ENCODE measurements around the gene NHLRC4.

NHLRC4 gene

DNA sequence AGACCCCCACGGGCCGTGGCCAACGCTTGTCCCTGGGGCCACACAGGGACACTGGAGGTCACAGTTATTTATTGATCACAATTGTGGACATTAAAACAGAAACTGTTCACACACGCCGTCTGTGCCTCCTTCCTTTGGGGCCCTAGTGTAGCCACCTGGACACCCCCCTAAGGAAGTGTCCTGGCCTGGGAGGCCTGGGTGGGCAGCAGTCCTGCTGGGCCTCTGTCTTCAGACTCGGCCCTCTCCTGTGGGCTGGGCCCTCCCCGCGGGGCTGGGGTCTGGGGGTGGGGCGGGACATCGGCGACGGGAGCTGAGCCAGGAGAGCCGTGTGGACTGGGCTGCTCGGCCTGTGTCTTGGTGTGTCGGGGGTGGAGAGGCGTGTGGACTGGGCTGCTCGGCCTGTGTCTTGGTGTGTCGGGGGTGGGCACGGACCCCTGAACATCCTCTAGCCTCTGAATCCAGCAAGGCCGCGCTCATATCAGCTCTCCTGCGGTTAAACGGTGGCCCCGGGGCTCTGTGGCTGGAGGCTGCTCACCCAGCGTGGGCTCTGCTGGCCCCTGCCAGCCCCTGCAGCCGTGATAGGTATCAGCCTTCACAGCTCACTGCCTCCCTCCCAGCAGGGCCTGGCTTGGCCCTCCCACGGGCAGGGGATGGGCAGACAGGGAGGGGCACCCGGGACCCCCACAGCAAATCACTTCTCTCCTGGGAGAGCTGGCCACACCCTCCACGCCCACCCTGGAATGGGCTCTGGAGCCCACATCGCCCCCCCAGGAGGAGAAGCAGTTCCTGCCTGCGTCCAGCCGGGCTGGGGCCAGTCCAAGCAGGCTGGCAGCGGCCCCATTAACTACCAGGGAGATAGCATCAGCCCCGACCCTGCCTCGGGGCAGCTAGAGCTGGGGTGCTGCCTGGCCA, 1.1 kb upstream of the NHLRC4 start:
- DNase-seq (ENCODE audit: low read depth) = no peak

DNA sequence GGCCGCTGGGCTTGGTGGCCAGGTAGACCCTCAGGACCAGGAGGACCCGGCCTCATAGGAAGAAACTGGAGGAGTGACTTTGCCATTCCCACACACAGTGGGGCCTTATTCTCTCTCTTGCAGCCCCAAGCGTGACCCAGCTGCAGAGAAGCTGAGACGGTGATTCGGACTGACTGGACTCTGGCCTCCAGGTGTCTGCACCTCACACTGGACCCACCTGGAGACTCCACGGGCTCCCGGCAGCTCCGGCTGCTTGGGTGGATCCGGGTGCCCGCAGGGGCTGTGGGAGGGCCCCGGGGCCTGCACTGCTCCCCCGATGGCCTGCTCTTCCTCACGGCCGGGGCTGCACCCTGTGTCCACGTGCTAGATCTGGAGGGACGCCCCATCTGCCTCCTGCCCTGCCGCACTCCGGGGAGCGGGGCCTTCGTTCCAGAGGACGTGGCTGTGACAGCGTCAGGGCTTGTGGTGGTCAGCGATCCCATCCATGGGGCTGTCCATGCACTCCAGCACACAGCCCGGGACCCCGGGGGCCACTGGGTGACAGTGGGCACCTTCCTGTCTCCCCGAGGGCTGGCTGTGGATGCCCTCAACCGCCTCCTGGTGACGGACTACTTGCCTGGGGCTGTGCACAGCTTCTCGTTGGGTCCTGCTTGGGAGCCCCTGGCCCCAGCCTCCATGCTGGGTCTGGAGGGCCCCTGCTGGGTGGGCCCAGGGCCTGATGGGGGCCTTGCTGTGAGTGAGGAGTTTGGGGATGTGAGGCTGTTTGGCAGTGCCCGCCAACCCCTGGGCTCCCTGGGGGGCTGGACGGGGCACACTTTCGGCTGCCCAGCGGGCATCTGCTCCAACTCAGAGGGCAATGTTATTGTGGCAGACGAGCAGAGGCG, 810 bp downstream of the NHLRC4 start:
- no peak for DNase-seq (ENCODE audit: low read depth)

DNA sequence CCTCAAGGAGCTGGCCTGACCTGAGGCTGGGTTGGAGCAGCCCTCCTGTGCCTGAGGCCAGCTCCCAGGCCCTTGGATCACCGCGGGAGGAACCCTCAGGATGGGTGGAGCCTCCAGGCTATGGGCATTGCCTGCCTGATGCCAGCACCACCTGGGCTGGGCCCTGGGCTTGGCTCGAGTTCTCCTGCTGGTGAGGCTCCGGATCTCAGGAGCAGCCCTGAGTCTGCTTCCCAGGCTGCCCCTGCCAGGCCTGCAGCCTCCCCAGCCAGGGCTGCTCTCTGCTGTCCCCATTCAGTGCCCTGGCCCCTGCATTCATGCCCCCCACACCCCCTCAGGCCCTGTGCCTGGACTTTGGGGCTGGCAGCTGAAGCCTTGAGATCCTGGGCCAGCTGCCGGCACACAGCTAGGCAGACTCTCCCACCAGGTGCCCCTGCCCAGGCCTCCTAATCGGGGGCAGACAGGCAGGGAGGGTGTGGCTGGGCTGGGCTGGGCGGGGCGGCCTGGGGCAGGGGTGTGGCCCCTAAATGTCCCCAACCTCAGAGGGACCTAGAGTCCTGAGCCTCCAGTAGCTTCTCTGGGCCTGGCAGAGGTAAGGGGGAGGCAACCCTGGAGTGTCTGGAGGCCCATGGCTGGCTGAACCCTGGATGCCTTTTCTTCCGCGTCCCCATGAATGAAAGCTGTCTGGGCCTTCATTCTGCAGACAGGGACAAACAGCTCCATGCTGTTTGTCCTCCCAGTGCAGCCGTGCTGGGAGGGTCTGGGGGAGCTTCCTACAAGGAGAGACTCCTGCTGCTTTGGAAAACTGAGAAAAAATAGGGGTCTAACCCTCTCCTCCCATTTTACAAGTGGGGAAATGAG, 1.8 kb downstream of the NHLRC4 start:
- DNase-seq (ENCODE audit: low read depth) = no peak

- peak; percentile 26 for DNase-seq (ENCODE audit: low read depth)
Observed at GRCh38 chr16:569445-570254, 2.8 kb downstream of the NHLRC4 start, which contains the start of gene PIGQ. PIGQ (plus strand) TSS chr16:569968; CDS start chr16:574075, 4,107 bp downstream.

DNA sequence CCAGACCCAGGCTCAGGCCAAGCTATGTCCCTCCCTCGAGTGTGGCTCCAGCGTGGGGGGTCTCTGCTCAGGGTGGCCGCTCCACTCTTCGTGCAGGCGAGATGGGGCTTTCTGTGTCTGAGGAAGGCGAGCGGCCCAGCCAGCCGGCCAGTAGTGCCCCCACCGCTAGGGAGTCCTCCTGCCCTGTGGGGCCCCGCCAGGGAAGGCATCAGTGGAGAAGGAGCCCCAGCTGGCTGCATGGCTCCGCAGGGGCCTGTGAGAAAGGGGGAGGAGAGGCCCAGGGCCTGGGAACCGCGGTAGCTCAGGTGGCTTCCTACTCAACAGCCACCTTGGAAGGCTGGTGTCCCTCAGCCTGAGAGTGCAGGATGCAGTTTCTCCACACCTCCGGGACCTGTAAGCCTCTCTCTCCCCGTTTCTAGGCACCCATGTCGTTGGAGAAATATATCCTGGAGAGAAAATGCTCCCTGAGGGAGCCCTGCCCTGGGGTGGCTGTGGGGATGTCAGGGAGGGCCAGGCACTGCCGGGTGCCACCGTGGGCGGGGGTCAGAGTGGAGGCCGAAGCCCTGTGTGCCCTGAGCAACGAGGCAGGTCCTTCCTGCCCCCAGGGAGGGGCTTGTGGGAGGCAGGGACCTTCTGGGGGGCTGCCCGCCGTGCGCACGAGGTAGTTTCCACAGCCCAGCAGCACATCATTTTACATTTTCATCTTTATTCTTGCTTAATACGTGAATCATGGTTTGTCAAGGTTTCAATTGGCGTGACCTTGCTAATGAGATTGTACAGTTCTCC, 6.3 kb downstream of the NHLRC4 start:
- DNase-seq (ENCODE audit: low read depth) = no peak

DNA sequence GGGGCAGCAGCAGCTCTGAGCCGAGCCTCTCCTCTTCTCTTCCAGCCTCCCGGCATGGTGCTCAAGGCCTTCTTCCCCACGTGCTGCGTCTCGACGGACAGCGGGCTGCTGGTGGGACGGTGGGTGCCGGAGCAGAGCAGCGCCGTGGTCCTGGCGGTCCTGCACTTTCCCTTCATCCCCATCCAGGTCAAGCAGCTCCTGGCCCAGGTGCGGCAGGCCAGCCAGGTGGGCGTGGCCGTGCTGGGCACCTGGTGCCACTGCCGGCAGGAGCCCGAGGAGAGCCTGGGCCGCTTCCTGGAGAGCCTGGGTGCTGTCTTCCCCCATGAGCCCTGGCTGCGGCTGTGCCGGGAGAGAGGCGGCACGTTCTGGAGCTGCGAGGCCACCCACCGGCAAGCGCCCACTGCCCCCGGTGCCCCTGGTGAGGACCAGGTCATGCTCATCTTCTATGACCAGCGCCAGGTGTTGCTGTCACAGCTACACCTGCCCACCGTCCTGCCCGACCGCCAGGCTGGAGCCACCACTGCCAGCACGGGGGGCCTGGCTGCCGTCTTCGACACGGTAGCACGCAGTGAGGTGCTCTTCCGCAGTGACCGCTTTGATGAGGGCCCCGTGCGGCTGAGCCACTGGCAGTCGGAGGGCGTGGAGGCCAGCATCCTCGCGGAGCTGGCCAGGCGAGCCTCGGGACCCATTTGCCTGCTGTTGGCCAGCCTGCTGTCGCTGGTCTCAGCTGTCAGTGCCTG, 7.4 kb downstream of the NHLRC4 start:
- DNase-seq (ENCODE audit: low read depth) = no peak

DNA sequence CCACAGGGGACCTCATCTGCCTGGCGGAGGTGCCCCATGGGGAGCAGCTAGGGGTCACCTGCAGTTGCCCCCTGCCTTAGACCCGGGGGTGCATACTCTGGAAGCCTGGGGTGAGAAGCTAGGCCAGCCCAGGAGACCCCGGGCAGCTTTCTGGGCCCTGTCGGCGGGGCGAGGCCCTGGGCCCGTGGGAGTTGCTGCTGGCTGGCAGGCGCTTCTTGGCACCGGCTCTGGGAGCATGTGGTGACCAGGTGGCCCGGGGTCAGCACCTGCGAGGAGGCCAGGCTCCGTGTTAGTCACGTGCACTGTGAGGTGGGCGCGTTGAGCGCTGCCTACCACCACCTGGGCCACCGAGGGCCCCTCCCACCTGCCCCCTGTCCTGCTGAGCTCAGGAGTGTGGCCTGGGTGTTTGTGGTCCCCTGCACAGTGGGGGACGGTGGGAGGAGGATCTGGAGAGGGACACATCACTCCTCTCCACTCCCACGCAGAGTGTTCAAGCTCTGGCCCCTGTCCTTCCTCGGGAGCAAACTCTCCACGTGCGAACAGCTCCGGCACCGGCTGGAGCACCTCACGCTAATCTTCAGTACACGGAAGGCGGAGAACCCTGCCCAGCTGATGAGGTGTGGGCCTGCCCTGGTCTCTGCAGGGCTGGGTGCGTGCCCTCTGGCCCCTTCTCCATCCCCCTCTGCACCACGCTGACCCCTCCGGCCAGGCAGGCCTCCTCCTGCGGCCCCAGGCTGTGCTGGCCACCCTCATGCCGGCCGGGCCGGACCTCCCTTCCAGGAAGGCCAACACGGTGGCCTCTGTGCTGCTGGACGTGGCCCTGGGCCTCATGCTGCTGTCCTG, 8.8 kb downstream of the NHLRC4 start:
- DNase-seq (ENCODE audit: low read depth) = no peak

GRCh38 chr16:576197-576822, 9.5 kb downstream of the NHLRC4 start:
- no peak for DNase-seq (ENCODE audit: low read depth)

- DNase-seq (ENCODE audit: low read depth) = no peak
Observed at GRCh38 chr16:576823-577201, 10.0 kb downstream of the NHLRC4 start.

- DNase-seq (ENCODE audit: low read depth) = no peak
Observed at GRCh38 chr16:577796-578195, 11.0 kb downstream of the NHLRC4 start.

DNA sequence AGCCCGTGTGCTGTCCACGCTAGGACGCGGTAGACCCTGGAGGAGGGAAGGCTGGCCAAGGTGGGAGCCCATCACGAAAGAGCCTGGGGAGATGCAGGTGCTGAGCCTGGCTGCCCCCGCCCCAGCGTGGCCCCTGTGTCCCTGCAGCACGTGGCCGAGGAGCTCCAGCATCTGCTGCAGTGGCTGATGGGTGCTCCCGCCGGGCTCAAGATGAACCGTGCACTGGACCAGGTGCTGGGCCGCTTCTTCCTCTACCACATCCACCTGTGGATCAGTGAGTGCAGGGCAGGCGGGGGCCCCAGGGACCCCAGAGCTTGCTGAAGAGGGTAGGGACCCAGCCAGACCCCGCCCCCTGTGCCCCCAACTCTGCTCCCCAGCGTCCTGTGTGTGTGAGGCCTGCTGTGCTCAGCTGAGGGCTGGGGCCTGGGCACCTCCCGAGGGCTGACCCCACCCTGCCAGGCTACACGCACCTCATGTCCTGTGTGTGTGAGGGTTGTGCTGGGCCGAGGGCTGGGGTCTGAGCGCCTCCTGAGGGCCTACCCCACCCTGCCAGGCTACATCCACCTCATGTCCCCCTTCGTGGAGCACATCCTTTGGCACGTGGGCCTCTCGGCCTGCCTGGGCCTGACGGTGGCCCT, 11.5 kb downstream of the NHLRC4 start:
- no peak for DNase-seq (ENCODE audit: low read depth)

DNA sequence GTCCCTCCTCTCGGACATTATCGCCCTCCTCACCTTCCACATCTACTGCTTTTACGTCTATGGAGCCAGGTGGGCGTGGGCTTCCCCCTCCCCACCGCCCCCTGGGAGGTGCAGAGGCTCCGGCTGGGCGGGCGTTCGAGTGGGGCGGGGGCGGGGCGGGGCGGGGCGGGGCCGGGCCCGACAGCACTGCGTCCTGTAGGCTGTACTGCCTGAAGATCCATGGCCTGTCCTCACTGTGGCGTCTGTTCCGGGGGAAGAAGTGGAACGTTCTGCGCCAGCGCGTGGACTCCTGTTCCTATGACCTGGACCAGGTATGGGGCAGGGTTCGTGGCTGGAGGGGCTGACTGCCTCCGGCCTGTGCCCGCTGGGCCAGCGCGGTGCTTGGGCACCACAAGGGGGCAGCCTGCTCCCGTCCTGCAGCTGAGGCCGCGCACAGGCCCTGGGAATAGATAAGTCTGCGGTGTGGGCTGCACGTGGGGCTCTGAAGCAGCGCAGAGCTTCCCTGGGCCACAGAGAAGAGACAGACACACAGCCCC, 12.1 kb downstream of the NHLRC4 start:
- DNase-seq (ENCODE audit: low read depth) = no peak

DNA sequence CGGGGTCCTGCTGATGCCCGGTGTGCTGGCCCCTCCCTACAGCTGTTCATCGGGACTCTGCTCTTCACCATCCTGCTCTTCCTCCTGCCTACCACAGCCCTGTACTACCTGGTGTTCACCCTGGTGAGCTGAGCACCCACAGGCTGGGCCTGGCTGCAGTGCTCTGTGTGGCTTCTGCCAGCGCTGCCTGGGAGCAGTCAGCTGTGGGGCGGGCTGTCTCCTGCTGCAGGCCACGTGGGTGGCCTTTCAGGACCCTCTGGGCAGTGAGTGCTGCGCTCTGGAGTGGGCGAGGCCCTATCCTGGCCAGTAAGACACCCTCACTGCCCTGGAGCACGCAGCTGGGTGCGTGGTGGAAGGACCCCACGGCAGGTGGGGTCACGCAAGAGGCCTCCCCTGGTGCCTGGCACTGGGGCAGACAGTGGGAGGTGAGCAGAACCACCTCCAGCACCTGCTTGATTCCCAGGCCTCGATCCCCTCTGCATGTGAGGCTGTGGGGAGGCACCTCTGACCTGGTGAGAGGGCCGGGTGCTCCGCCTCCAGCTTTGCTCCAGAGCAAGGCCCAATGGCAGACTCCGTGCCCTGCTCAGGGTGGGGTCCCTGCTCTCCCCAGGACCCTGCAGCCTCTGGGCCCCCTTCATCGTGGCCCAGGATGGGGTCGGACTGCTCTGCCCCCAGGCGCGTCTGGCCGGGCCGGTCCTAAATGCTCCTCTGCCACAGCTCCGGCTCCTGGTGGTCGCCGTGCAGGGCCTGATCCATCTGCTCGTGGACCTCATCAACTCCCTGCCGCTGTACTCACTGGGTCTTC, 13.5 kb downstream of the NHLRC4 start:
- no peak for DNase-seq (ENCODE audit: low read depth)

DNA sequence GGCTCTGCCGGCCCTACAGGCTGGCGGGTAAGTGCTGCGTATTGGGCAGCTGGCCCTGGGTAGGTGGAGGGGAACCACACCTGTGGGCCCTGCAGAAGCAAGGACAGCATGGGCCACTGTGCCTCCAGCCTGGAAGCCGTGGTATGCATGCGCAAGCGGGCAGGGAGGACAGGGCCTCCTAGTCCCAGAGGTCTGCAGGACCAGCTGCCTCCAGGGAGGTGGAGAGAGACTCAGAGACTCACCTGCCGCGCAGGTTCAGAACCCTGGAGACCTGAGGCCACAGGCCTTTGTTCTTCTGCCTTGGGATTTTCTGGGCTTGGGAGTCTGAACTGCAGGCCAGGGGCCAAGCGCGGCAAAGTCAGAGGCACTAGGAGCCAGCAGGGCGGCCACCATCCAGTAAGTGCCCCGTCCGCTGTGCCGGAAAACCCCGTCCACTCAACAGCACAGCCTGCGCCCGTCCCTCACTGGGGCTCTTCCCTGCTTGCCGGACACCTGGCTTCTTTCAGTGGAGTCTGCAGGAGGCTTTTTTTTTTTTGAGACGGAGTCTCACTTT, 14.2 kb downstream of the NHLRC4 start:
- no peak for DNase-seq (ENCODE audit: low read depth)

GRCh38 chr16:582218-582613, 15.4 kb downstream of the NHLRC4 start:
- no peak for DNase-seq (ENCODE audit: low read depth)

- no peak for DNase-seq (ENCODE audit: low read depth)
Observed at GRCh38 chr16:582614-583331, 16.0 kb downstream of the NHLRC4 start.

Measured in HS-5 (cell line).